Stimulated activated CD4-positive, alpha-beta T cell treated with anti-CD3 and anti-CD28 coated beads, Interleukin-4, amount 100 ng/mL, for 4 hours (primary cell): ENCODE data around the gene TULP4.
"Not testable (repeated sequence)": the region's sequence is repeated elsewhere in the genome, so short reads cannot be mapped to it uniquely, and the experiment has no call there.

ENCODE experiments used
- DNase-seq, 2 experiments: peaks; one replicate each; pipeline ENCODE4 v3.0.0-alpha.2; 2020

The TULP4 gene

DNA sequence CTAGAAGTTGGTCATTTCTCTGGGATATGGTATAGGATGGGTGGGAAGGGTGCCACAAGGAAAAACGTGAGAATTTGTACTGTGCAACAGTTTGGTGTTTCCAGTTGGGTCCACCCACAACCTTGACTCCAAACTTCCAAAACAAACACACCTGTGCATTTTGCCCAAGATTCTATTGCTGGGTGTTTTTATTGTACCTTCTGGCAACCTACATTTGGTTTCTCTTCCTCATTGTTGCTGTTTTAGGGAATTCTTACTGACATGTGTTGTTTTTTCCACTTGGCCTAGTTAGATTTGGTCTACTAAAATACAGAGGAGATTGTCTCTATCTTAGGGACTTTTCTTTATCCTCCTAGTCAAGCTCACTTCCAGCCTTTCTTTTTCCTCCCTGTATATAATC is 16.7 kb downstream of the TULP4 start:
- no peak for DNase-seq

DNA sequence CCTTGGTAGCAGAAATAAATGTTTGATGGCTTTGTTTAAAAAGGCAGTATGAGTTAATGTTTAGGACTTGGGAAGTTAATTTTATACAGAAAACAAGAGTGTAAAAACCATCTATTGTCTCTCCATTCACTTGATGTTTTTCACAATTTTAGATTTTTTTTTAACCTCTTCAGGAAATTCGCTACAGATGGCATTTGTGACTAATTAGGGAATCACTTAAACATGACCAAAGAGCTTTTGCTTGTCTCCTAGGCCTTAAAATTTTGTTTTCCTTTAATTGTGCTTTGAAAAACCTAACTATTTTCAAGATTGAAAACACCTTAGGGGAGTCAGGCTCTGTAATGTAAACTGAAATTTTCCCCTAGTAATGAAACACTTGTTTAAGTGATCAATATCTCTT is 17.3 kb downstream of the TULP4 start:
- no peak for DNase-seq

DNA sequence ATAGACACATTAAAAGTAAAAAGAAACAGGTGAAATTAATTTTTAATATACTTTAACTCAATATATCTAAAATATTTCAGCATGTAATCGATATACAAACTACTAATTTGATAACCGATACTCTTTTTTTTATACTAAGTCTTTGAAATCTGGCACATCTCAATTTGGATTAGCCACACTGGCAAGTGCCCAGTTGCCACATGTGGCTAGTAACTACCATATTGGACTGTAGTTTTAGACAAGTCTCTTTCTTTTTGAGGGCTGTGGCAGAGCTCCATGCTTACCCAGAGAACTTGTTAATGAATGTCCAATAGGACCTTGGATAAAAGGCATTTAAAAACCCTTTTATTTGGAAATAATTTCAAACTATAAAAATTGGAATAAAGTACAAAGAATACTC is 17.8 kb downstream of the TULP4 start:
- no peak for DNase-seq

DNA sequence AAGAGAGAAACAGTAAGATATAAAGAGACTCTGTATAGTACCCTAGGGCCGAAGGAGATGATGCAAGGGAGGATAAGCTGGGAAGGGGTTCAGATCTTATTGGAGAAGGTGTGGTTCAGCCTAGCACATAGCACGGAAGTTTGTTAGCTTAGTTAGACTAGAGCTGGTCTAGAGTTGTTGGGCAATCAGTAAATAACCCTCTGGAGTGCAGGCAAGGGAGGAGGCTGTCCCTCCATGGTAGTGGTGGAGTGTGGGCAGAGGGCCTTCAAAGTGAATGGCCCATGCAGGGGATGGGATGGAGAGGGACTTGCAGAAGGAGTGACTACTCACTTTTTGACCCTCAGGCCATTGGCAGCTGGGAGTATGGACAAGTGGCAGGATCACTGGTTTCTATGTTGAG is 20.0 kb downstream of the TULP4 start:
- DNase-seq, result no peak

DNA sequence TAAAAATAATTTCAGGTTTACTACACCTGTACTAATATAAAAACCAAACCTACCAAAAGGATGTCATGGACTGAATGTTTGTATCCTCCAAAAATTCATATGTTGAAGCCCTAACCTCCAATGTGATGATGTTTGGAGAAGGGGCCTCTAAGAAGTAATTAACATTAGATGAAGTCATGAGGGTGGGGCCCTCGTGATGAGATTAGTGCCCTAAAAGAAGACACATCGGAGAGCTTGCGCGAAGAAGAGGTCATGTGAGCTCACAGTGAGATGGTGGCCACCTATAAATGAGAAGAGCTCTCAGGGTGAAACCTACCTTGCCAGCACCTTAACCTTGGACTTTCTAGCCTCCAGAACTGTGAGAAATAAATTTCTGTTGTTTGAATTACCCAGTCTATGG is 20.8 kb downstream of the TULP4 start:
- no peak for DNase-seq

DNA sequence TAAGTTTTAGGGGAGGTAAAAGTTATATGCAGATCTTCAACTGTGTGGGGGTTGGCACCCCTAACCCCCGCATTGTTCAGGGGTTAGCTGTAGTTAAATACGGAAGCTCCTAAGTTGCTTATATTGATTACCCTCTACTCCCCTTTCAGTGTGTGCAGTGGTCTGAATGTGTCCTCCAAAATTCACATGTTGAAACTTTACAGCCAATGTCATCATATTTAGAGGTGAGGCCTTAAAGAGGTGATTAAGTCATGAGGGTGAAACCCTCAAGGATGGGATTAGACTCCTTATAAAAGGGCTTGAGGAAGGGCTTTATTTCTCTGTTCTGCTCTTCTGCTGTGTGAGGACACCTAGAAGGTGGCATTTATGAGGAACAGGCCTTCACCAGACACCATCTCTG is 22.3 kb downstream of the TULP4 start:
- DNase-seq, result no peak

DNA sequence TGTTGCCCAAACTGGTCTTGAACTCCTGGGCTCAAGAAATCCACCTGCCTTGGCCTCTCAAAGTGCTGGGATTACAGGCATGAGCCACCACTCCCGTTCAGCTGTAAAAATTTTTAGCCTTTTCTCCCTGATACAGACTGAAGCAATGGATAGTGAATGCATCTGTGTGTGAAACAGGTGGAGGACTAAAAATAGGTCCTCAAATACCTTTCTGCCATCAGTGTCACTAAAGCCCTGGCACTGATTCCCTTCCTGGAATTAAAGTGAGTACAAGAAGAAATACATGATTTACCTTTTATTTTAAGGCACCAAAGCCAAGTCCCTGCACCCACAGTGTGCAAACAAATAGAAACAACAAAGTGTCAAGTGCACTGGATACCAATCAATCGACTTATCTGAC is 25.1 kb downstream of the TULP4 start:
- DNase-seq, result no peak

DNA sequence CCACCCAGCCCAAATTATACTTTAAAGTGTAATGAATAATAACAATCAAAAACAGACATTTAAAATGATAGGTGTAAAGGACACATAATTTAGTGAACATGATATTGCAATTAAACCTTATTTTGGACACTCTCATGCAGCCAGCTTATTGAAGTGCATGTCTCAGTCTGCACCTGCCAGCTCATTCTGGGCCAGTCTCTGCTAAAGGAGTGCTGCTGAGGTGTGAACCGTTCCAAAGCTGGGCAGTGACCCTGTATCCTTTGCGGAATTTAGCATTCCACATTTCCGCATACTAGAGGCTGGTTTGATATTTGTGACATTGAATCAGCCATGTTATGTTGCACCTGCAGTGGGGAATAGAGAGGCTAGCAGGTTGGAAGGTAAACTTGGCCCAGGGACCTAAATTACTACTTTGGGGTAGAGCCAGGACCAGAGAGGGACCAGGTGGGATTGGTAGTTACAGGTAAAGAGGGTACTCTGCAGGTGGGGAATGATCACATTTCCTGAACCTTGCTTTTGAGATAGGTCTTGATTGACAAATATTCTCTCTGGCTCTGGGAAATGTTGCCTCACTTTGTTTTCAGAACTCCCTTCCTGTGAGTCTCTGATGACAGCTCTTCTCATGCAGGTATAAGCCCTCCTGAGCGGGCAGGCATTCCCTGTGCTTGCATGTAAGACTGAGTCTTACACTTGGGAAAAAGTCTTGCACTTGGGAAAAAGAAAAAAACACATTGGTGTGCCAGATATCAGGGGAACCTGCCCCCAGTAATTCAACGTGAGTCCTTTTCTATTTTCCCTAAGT is 26.2 kb downstream of the TULP4 start:
- no peak for DNase-seq

DNA sequence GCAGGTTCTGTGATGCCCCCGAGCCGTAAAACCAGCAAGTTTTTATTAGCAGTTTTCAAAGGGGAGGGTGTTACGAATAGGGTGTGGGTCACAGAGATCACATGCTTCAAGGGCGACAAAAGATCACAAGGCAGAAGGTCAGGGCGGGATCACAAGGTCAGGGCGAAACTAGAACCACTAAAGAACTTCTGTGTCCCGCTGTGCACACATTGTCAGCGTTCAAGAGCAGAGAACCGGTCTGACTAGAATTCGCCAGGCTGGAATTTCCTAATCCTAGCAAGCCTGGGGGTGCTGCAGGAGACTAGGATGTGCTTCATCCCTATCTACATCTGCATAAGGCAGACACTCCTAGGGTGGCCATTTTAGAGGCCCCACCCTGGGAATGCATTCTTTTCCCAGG is 26.9 kb downstream of the TULP4 start:
- DNase-seq, result not testable (repeated sequence)

DNA sequence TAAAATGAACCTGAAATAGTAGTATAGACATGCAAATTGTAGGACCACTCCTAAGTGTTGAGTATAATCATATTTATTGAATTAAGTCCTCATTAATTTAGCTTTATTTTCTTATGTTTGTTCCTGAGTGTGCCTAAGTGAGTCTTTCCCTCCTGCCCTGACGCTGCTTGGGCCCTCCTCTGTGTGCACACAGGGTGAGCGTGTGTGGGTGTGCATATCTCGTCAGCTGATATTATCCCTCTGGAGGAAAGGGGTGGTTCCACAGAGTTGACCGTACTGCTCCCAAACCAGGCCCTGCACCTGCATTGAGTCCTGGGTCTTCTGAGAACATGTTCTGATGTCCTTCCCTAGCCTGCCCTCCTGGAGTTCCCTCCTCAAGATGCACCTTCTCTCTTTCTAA is 28.0 kb downstream of the TULP4 start:
- DNase-seq, result no peak

DNA sequence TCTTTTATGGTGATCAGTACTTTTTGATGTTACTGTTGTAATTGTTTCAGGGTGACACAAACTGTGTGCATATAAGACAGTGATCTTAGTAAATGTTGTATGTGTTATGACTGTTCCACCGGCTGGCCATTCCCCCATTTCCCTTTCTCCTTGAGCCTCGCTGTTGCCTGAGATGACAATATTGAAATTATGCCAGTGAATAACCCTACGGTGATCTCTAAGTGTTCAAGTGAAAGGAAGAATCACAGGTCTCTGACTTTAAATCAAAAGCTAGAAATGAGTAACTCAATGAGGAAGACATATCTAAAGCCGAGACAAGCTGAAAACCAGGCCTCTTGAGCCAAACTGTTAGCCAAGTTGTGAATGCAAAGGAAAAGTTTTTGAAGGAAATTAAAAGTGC is 32.3 kb downstream of the TULP4 start:
- no peak for DNase-seq

DNA sequence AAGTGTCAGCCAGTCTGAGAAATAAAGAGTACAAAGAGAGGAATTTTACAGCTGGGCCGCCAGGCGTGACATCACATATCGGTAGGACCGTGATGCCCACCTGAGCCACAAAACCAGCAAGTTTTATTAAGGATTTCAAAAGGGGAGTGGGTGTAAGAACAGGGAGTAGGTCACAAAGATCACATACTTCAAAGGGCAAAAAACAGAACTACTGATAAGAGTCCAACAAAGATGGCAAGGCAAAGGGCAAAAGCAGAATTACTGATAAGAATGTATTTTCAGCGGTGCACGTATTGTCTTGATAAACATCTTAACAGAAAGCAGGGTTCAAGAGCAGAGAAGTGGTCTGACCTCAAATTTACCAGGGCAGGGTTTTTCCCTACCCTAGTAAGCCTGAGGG is 33.2 kb downstream of the TULP4 start:
- DNase-seq, result not testable (repeated sequence)

DNA sequence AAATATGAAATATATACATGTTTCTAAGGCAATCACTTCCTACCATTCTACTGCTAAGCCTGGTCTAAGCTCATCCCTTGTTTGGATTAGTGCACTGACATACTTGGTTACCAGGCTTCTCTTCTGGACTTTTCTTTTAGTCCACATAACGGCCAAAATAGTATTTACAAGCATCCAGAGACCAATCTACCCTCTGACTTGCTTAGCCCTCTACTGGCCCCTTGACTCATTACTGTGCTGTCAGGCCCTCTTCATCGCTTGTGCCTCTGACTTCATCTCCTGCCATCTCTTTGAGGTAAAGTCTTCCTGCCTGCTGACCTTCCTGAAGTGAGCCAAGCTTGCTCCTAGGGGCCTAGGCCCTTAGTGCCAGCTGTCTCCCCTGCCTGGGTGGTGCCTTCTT is 35.1 kb downstream of the TULP4 start:
- DNase-seq, result no peak

DNA sequence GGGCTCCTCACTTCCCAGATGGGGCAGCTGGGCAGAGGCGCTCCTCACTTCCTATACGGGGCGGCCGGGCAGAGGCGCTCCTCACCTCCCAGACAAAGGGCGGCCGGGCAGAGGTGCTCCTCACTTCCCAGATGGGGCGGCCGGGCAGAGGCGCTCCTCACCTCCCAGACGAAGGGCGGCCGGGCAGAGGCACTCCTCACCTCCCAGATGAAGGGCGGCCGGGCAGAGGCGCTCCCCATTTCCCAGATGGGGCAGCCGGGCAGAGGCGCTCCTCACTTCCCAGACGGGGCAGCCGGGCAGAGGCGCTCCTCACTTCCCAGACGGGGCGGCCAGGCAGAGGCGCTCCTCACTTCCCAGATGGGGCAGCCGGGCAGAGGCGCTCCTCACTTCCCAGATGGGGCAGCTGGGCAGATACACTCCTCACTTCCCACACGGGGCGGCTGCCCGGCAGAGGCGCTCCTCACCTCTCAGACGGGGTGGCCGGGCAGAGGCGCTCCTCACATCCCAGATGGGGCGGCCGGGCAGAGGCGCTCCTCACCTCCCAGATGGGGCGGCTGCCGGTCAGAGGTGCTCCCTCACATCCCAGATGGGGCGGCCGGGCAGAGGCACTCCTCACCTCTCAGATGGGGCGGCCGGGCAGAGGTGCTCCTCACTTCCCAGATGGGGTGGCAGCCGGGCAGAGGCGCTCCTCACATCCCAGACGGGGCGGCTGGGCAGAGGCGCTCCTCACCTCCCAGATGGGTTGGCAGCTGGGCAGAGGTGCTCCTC is 36.7 kb downstream of the TULP4 start:
- DNase-seq, result not testable (repeated sequence)

DNA sequence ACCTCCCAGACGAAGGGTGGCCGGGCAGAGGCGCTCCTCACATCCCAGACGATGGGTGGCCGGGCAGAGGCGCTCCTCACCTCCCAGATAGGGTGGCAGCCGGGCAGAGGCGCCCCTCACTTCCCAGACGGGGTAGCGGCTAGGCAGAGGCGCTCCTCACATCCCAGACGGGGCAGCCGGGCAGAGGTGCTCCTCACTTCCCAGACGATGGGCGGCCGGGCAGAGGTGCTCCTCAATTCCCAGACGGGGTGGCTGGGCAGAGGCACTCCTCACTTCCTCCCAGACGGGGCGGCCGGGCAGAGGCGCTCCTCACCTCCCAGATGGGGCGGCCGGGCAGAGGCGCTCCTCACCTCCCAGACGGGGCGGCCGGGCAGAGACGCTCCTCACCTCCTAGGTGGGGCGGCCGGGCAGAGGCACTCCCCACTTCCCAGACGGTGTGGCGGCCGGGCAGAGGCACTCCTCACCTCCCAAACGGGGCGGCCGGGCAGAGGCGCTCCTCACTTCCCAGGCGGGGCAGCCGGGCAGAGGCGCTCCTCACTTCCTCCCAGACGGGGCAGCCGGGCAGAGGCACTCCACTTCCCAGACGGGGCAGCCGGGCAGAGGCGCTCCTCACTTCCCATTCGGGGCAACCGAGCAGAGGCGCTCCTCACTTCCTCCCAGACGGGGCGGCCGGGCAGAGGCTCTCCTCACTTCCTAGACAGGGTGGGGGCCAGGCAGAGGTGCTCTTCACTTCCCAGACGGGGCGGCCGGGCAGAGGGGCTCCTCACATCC is 37.4 kb downstream of the TULP4 start:
- not testable (repeated sequence) for DNase-seq

DNA sequence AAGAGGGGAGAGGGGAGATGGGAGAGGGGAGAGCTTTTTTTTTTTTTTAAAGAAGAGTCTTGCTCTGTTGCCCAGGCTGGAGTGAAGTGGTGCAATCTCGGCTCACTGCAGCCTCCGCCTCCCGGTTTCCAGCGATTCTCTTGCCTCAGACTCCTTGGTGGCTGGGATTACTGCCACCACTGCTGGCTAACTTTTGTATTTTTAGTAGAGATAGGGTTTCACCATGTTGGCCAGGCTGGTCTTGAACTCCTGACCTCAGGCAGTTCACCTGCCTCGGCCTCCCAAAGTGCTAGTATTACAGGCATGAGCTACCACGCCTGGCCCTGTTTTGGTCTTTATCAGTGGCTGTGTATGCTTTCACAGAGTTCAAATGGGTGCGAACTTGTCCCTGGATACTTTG is 38.5 kb downstream of the TULP4 start:
- DNase-seq, result not testable (repeated sequence)

DNA sequence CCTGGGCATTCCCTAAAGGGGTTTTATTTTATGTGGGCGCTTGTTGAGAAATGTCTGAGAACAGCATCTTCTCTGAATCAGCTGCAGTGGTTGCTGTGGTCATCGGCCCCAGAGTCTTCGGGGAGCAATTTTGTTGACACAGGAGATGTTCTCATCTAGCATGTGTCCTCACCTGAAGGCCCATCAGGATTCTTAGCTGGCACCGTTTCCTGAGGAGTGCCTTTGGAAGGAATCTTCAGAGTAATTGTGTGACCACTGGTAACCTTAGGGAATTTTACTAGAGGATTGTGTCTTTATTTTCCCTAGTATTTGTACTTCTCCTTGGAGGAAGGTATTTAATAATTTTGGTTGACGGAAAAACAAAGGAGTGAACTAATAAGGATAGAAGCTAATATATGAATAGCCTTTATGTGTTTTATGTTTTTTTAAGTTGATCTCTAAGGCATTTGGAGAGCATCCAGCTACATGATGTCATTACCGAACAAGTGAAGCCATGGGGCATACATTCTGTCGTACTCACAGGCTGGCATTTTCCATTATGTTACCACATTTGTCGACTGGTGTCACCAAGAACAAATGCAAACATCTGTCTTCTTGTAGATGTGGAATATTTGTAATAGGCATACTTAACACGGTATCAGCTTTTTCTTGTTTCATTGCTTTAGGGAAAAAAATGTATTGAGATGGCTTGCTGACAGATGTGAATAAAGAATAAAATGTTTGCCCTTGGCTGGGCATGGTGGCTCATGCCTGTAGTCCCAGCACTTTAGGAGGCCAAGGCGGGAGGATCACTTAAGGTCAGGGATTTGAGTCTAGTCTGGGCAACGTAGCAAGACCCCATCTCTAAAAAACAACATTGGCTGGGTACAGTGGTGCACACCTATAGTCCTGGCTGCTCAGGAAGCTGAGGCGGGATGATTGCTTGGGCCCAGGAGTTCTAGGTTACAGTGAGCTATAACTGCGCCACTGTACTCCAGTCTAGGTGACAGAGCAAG is 41.9 kb downstream of the TULP4 start:
- no peak for DNase-seq

DNA sequence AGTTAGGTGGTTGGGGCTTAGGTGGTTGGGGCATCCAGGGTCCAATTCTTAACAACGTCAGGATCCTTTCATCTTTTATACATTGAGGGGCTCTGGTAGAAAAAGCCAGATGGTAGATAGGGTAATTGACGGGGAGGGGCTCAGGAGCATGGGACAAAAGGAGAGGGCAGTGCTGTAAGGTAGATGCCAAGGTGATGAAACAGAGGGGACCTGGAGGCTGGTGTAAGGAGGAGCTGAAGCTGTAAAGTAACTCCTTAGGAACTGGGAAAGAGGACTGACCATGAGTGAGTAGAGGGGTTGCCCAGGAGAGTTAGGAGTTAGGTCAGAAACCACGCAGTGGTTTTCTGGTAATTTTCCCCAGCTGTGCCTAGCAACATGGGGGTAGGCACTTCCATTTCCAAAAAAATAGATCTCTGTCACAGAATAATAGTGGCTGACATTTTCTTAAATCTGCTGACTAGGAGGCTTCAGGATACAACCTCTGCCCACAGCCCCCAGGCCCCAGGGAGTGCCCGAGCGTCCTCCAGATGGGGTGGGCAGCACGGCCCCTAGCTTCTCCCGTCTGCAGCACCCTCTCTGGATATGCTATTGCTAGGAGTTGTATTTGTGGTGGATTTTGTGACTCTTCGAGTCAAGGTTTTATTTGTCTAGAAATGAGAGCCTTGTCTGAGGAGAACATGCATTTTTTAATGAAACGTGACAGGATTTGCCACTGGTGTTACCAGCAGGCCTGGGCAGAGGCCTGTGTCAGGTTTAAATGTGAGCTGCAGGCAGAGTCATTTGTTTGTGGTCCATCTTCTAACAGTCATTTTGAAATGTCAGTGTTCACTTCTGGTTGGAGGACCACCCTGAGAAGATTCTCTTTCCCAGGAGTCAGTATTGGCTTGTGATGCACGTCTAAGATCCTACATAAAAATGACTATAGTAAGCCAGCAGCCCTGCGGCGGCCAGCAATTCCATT is 44.6 kb downstream of the TULP4 start:
- DNase-seq, result no peak

DNA sequence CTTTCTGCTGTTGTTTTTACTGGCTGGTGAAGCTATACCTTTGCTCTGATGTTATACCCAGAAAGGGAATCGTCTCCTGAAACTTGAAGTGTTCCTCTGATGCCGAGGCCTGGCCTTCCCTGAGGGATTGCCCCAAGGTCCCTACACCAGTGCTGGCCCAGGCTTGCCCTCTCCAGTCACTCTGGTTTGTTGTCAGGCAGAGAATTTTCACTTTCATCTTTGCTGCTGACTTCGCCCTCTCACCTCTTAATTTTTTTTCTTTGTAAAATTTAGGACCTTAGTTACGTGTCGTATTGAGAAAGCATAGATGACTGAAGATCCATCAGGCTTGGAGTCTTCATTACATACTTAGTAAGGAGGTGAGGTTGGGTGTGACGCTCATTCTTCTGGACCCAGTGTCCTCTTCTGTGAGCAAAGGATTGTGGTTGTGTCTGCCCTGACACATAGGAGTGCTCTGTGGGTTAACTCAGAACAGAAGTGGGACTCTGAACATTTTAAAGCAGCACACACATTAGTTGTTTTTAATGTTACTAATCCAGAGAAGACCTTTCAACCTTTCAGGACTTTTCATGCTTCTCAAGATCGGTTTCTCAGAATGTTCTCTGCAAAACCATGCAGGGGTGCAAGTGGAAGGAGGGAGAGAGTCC is 45.4 kb downstream of the TULP4 start:
- no peak for DNase-seq

DNA sequence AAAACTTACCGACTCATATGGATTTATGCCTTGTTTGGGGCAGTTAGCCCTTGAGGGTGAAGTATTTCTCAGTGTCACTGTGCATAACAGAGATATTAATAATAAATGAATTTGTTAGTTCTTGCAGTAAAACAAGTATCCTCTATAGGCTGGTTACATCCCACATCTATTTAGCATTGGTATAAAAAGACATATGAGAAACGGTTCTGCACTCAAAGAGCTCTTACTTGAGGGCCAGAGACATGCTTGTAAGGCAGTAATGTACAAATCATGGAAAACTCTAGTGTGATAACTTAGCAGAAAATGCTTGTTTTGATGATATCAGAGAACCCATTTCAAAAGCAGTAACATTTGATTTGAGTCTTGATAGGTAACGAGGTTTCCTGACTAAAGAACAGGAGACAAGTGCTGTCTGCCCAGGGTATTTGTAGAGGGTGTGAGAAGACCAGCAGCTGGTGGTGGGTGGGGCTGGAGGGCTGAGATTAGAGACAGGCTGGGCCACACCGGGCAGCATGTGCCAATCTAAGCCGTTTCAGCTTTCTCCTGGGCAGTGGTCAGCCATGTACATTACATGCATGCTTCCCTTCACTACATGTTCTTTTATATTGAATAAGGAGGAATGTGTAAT is 46.3 kb downstream of the TULP4 start:
- DNase-seq, result no peak
